ENCODE data around the gene ESYT2. TPM values are rescaled to one million over a fixed set of nuclear protein-coding genes. Genes with fewer than 3 reads are reported as not detected.

Gene ESYT2
- total and polyA plus RNA-seq, 2 of the 4 experiments (the other 2 are of a cell fraction) = 26.7 to 69.9 TPM

GRCh38 chr7:158685693-158686092, 143.6 kb downstream of the ESYT2 start:
- ChIA-PET POLR2A (ENCODE audit: unreplicated experiment) (no interaction called here), CTCF (interaction anchor here (0.7 to 1.0 kb wide), 2 partner anchors 25 to 291 kb away, joined by 3 read pairs; no protein-coding TSS in a partner anchor)
- Histone ChIP-seq H4K5ac (ENCODE audit: low read depth, low read length) (no peak overlapping the region), H3K4me1 (ENCODE audit: control insufficient read depth, insufficient read depth, low read length) (peaks cover 14% of the 10 kb centered on the region), H3K9ac (ENCODE audit: low read depth, low read length) (no peak overlapping the region), H3K36me3 (ENCODE audit: control insufficient read depth, insufficient read depth, low read length) (peaks cover 9% of the 10 kb centered on the region), H3K9me3 (ENCODE audit: control insufficient read depth, insufficient read depth, low read length) (no peaks in the 10 kb centered on the region), H2BK120ac (ENCODE audit: low read depth, low read length) (peak overlapping the region; percentile 82), H2BK20ac (ENCODE audit: low read depth, low read length) (peak overlapping the region; percentile 84; the same call in 1 of the 2 replicates), H2AFZ (replicated peaks; ENCODE audit: low read length, poor library complexity) (no peak overlapping the region), H3K18ac (ENCODE audit: low read depth, low read length) (no peak overlapping the region), H4K91ac (ENCODE audit: insufficient read depth, low read depth, low read length) (peak overlapping the region; percentile 58; the same call in 1 of the 2 replicates), H3K4me2 (ENCODE audit: low read depth, low read length) (no peak overlapping the region), H3K27ac (ENCODE audit: insufficient read depth, low read length) (0 out of 2 replicates have a peak overlapping the region, but pooled peaks have one; percentile 10), H2BK15ac (ENCODE audit: low read depth, low read length) (no peak overlapping the region), H4K20me1 (ENCODE audit: insufficient read depth, low read length) (no peaks in the 10 kb centered on the region), H3K14ac (replicated peaks; ENCODE audit: low read depth, low read length) (no peak overlapping the region), H3K4ac (ENCODE audit: low read depth, low read length) (peak overlapping the region; percentile 67), H4K8ac (ENCODE audit: low read depth in 2 of 2, low read length in 2 of 2) (peak overlapping the region in 1 of 2 experiments; percentile 50; a peak in 1 of 4 replicates), H3K23ac (ENCODE audit: low read depth, low read length) (0 out of 2 replicates have a peak overlapping the region, but pooled peaks have one; percentile 66), H3K9me1 (ENCODE audit: insufficient read depth, low read length) (peaks cover 6% of the 10 kb centered on the region), H3K4me3 (ENCODE audit: insufficient read depth, low read depth, low read length) (no peak overlapping the region), H2AK5ac (ENCODE audit: low read depth, low read length) (no peak overlapping the region), H3K27me3 (ENCODE audit: control insufficient read depth, insufficient read depth, low read length) (no peaks in the 10 kb centered on the region), H3K79me1 (ENCODE audit: low read depth in 1 of 2, low read length in 2 of 2) (peaks cover 4 to 18% of the 10 kb centered on the region in 2 experiments; a peak in 2 of 4 replicates), H2BK5ac (ENCODE audit: low read depth, low read length, poor library complexity, severe bottlenecking) (no peak overlapping the region), H2AK9ac (replicated peaks; ENCODE audit: low read depth, low read length, poor library complexity) (no peak overlapping the region), H3K56ac (ENCODE audit: extremely low read depth, insufficient read depth, low read length) (no peak overlapping the region)
- intact Hi-C loops (cut with micrococcal nuclease) = no loop called here
- in situ Hi-C loops (cut with MboI; ENCODE audit: low sequenced_read_pairs) = no loop called here
- ATAC-seq (ENCODE audit: low read depth) (no peak), DNase-seq (peak; percentile 33)
- WGBS, 2 experiments (ENCODE audit: extremely low coverage in 2 of 2, insufficient read length in 1 of 2) = 100% methylated on average over 1 of the region's 4 CpGs; no CpG with 5 or more reads in 1 of the 2 experiments
- no TSS peak for BruUV-seq (replicated peaks)
- dilution Hi-C loops (cut with HindIII; ENCODE audit: low sequenced_read_pairs, unreplicated experiment) = no loop called here
- TF ChIP-seq RFX5 (IDR thresholded peaks at IDR 0.05; ENCODE audit: low read depth, low read length) = no peak
